KG1 (cell line): ENCODE results near the gene COQ6.
"Not testable (repeated sequence)": the region's sequence is repeated elsewhere in the genome, so short reads cannot be mapped to it uniquely, and the experiment has no call there.

Experiments used
- DNase-seq: peaks from one replicate; lab custom pipeline; 2025; lab: John Stamatoyannopoulos, UW

Gene COQ6

DNA sequence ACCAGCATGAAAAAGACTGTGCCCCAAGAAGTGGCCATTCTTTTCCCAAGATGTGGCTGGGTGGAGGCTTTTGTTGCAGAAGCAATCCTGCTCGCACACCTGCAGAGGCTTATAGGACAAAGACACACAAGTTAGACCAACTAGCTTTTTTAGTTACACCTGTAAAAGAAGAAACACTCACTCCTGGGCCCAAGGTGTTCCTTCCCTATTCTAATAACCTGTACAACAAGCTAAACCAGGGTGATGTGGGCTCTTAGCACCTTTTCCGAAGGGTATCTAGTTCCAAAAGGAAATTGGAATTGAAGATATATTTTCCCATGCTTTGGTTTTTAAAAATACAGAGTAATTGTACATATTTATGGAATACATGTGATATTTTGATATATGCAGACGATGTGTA lies 38.0 kb downstream of the COQ6 start:
- no peak for DNase-seq

DNA sequence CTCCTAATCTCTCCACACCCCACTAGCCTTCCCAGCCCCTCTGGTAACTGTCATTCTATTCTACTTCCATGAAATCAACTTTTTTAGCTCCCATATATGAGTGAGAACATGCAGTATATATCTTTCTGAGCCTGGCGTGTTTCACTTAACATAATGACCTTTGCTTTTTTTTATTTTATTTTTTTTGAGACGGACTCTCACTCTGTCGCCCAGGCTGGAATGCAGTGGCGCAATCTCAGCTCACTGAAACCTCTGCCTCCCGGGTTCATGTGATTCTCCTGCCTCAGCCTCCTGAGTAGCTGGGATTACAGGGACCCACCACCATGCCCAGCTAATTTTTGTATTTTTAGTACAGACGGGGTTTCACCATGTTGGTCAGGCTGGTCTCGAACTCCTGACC lies 38.6 kb downstream of the COQ6 start:
- not testable (repeated sequence) for DNase-seq

DNA sequence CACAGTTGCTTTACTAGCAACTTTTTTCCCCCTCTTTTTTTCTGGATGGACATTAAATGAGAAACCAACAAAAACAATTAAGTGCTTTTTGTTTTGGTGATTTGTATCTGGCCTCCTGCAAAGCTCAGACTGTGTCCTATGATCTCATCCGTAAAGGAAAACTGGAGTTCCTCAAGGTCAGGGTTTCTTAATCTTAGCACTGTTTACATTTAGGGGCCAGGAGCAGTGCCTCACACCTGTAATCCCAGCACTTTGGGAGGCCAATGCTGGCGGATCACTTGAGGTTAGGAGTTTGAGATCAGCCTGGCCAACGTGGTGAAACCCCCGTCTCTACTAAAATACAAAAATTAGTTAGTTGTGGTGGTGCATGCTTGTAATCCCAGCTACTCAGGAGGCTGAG lies 41.0 kb downstream of the COQ6 start:
- DNase-seq = no peak

DNA sequence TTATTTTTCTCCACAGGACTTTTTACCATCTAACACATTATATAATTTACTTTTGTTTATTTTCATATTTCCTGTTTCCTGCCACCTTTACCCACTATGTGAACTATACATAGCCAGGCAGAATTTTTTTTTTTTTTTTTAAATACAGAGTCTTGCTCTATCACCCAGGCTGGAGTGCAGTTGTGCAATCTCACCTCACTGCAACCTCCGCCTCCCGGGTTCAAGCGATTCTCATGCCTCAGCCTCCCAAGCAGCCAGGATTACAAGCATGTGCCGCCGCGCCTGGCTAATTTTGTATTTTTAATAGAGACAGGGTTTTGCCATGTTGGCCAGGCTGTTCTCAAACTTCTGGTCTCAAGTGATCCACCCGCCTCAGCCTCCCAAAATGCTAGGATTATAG lies 44.8 kb downstream of the COQ6 start:
- DNase-seq = not testable (repeated sequence)

DNA sequence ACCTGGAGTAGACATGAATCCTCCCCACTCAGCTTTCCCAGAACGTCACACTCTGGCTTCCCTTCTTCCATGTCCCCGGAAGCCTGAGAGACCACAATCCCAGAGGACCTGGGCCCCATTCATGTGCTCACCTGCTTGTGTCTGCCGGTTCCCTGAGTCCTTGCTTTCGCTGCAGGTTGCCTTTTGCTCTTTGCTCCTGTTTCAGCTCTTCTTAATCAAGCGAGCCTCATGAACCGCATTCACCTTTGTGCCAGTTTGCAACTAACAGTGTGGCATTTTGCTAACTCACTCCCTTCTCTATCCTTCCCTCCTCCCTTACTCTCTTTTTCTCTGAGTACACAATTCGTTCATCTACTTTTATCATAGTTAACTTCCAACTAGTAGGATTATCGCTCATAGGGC lies 45.9 kb downstream of the COQ6 start:
- no peak for DNase-seq

DNA sequence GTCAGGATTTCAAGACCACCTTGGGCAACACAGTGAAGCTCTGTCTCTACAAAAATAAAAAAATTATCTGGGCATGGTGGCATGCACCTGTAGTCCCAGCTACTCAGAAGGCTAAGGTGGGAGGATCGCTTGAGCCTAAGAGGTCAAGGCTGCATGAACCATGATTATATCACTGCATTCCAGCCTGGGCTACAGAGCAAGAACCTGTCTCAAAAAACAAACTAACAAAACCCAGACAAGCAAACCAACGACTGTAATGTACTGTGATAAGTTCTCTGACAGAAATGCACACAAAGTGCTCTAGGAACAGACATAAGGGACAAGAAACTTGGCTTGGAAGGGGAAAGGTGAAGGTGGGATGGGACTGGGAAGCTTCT lies 46.6 kb downstream of the COQ6 start:
- no peak for DNase-seq

DNA sequence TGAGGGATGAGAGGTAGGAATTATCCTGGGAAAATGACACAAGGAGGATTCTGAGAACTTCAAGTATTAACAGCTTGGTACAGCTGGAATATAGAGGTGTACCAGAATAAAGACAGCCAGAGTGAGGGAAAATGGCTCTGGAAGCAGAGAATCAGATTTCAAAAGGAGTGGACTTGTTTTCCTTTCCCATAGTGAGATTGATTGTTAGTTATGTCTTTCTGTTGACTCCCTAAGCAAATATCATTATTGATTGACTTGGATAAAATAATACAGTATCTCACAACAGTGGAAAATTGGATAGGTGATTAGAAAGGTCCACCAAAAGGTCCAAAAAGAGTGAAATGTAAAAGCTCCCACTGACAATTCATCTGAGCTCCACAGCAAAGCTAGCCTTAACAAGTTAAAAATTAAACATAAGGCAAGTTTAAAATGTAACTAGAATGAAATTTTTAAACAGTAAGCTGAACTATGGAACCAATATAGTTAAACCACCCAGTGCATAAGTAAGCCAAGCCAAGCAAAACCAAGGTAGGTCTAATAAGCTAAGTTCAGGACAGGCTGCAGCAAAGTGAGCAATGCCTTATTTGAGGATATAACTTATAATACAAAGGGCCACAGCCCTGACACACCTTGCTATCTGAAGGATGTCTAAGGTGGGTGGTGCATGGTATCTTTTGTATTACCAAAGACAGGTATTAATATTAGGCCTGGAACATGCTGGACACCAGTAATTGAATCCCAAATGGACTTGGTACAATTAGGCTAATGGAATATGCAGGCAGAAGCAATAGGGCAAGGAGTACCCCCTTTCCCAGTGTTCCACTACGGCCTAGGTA lies 47.2 kb downstream of the COQ6 start:
- no peak for DNase-seq

DNA sequence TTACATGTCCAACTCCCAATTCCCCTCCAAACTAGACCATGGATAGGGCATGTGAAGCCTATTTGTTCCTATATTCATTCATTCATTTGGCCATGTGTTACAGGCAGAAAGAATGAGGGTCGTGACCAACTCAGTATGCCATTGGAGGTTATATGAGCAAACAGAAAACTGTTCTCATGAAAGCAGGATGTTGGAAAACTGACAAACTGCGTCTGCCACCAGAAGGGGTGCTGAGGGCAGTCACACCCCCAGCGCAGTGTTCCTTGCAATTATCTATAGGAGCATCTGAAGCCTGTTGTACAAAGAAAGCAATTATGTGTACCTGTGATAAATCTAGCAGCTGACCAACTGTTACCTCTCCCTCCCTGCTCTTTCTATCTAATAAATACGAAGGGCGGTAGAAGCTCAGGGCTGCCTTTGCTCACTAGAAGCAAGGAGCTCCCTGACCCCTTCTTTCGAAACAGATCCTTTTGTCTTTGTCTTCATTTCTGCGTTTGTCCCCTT lies 47.9 kb downstream of the COQ6 start:
- no peak for DNase-seq

DNA sequence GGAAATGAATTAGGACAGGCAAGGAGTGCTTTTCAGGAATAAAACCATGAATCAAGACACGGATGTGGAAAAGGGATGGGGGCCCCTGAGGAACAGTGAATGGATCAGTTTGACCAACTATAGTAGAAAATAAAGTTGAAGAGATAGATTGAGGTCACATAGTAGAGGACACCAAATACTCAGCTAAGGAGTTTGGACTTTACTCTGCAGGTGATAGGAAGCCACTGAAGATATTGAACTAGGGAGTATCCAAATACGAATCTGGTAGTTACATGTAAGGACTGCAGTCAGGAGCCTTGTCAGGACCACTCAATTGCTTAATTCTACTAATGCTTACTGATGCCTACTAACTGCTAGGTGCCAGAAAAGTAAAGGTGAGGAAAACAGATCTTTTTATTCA lies 48.6 kb downstream of the COQ6 start:
- DNase-seq = no peak

DNA sequence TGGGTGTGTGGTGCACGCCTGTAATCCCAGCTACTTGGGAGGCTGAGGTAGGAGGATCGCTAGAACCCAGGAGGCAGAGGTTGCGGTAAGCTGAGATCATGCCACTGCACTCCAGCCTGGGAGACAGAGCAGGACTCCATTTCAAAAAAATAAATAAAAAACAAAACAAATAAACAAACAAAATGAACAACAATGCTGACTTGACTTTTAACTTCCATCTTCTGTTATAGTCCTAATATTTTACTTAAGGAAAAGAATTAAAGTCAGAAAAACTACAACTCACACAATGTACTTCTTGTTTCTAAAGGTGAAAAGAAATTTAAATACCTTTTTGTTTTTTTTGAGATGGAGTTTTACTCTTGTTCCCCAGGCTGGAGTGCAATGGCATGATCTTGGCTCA lies 55.6 kb downstream of the COQ6 start:
- DNase-seq = not testable (repeated sequence)

DNA sequence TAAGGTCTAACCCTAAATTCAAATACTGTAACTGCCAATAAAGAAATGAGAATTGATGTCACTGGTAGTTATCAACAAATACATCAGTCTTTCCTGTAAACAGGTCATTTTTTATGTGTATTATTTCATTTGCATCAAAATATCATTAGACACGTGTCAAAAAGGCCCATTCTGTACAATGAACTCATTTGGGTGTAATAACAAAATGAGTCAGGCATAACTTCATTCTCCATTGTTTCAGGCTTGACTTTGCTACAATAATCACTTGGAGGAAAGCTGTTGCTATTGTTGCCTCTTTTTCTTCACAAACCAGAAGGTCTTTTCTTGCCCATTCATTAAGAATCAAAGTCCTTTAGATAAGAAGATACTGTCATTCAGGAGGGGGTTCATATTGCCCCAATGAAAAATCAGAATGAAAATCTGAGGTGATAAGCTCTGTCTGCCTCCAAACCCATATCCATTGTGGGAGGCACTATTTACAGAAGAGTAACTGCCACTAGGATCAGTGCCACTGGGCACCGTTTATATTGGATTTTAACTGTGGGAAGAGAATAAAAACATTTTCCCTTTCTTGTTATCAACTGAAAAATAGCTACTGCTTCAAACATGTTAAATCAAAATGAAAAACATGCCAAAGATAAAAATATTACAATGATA lies 58.9 kb downstream of the COQ6 start:
- DNase-seq = no peak
